Stimulated activated CD4-positive, alpha-beta T cell treated with anti-CD3 and anti-CD28 coated beads, Interleukin-12 subunit alpha, Interleukin-12 subunit beta, amount 100 ng/mL, for 24 hours (primary cell): ENCODE results near the gene CGREF1.
"Not testable (repeated sequence)": the region's sequence is repeated elsewhere in the genome, so short reads cannot be mapped to it uniquely, and the experiment has no call there.

Experiments
- DNase-seq, 2 experiments: peaks; one replicate each; pipeline ENCODE4 v3.0.0-alpha.2; 2020; ENCODE audit warnings: low read depth in 2 of 2

Gene CGREF1

GRCh38 chr2:27137322-27137935 lies 18.5 kb upstream of the CGREF1 start:
- DNase-seq: no peak

- DNase-seq: no peak
Measured at GRCh38 chr2:27136751-27137150, 17.8 kb upstream of the CGREF1 start.

GRCh38 chr2:27135478-27135955 lies 16.6 kb upstream of the CGREF1 start:
- DNase-seq: no peak

GRCh38 chr2:27134781-27135477 lies 16.0 kb upstream of the CGREF1 start:
- no peak for DNase-seq

- peak; percentile 94 to 98 for DNase-seq
Measured at GRCh38 chr2:27133905-27134780, 15.2 kb upstream of the CGREF1 start, which contains the start of gene PREB. Gene PREB, minus strand, starts transcription at chr2:27134636. Its CDS starts 215 bp downstream, at chr2:27134421.

- DNase-seq: no peak
Measured at GRCh38 chr2:27133195-27133875, 14.4 kb upstream of the CGREF1 start.

GRCh38 chr2:27131429-27131828 lies 12.5 kb upstream of the CGREF1 start:
- no peak for DNase-seq

GRCh38 chr2:27130396-27130795 lies 11.5 kb upstream of the CGREF1 start:
- no peak for DNase-seq

GRCh38 chr2:27128668-27129571 lies 10.0 kb upstream of the CGREF1 start:
- no peak for DNase-seq

GRCh38 chr2:27127883-27128667 lies 9.1 kb upstream of the CGREF1 start:
- no peak for DNase-seq

GRCh38 chr2:27126252-27126710 lies 7.4 kb upstream of the CGREF1 start:
- no peak for DNase-seq

GRCh38 chr2:27125104-27125503 lies 6.2 kb upstream of the CGREF1 start:
- DNase-seq: no peak

GRCh38 chr2:27123302-27124150 lies 4.6 kb upstream of the CGREF1 start, which contains the start of gene ABHD1:
Gene ABHD1, plus strand, starts transcription at chr2:27123815. Its CDS starts 134 bp downstream, at chr2:27123949.
- peak in 1 of 2 experiments; percentile 54 for DNase-seq

- no peak for DNase-seq
Measured at GRCh38 chr2:27122791-27123190, 3.9 kb upstream of the CGREF1 start.

GRCh38 chr2:27121906-27122305 lies 3.0 kb upstream of the CGREF1 start:
- no peak for DNase-seq

GRCh38 chr2:27119330-27119670 lies 372 bp upstream of the CGREF1 start:
- DNase-seq: not testable (repeated sequence)

GRCh38 chr2:27117995-27118524 lies 868 bp downstream of the CGREF1 start:
- DNase-seq: no peak

GRCh38 chr2:27115519-27115918 lies 3.4 kb downstream of the CGREF1 start:
- DNase-seq: no peak
